Smooth muscle cell (in vitro differentiated cells): ENCODE data around the gene BCAT1. TPM values are rescaled to one million over a fixed set of nuclear protein-coding genes. Genes with fewer than 3 reads are reported as not detected.
A peak's percentile ranks its signal among the peaks of the same experiment; 100 is the strongest.

Experiments
- DNase-seq: peaks from one replicate; lab custom pipeline; 2025; ENCODE audit not compliant: unreplicated experiment; lab: John Stamatoyannopoulos, UW
- H2AFZ ChIP-seq: fragments of 200-600 bp; sonication (generic); 2 replicates; pipeline ENCODE4 v1.6.0; 2016; ENCODE audit warnings: antibody characterized with exemption, low read depth, mild to moderate bottlenecking
- H3F3A ChIP-seq: fragments of 200-600 bp; sonication (generic); 2 replicates; pipeline ENCODE4 v1.6.0; 2017; ENCODE audit warnings: antibody characterized with exemption, low read depth
- H3K27ac ChIP-seq: fragments of 200-600 bp; sonication (generic); 2 replicates; pipeline ENCODE4 v1.5.1; 2016; ENCODE audit warnings: low read depth, mild to moderate bottlenecking
- H3K27me3 ChIP-seq: fragments of 200-600 bp; sonication (generic); 2 replicates; pipeline ENCODE4 v1.6.1; 2016; ENCODE audit warnings: low read depth, mild to moderate bottlenecking
- H3K36me3 ChIP-seq: fragments of 200-600 bp; sonication (generic); 2 replicates; pipeline ENCODE4 v1.5.1; 2016; ENCODE audit warnings: low read depth
- H3K4me1 ChIP-seq: fragments of 200-600 bp; sonication (generic); 2 replicates; pipeline ENCODE4 v1.5.1; 2016; ENCODE audit warnings: low read depth
- H3K4me2 ChIP-seq: fragments of 200-600 bp; sonication (generic); 2 replicates; pipeline ENCODE4 v1.6.0; 2016; ENCODE audit warnings: mild to moderate bottlenecking
- H3K4me3 ChIP-seq: fragments of 200-600 bp; sonication (generic); 2 replicates; pipeline ENCODE4 v1.5.1; 2016; ENCODE audit warnings: mild to moderate bottlenecking
- H3K79me2 ChIP-seq: fragments of 200-600 bp; sonication (generic); 2 replicates; pipeline ENCODE4 v1.6.0; 2016; ENCODE audit warnings: low read depth, mild to moderate bottlenecking
- H3K9ac ChIP-seq: fragments of 200-600 bp; sonication (generic); 2 replicates; pipeline ENCODE4 v1.6.0; 2016; ENCODE audit warnings: low read depth
- H3K9me3 ChIP-seq: fragments of 200-600 bp; sonication (generic); replicated peaks from 2 replicates; pipeline ENCODE4 v1.5.1; 2016; ENCODE audit warnings: low read depth
- H4K20me1 ChIP-seq: fragments of 200-600 bp; sonication (generic); 2 replicates; pipeline ENCODE4 v1.6.0; 2016; ENCODE audit warnings: low read depth
- CTCF ChIP-seq: fragments of 200-600 bp; sonication (generic); IDR thresholded peaks from 2 replicates; pipeline ENCODE4 v1.5.1; 2017; ENCODE audit warnings: borderline replicate concordance, mild to moderate bottlenecking, antibody characterized with exemption; ENCODE audit not compliant: insufficient read depth, poor library complexity, severe bottlenecking
- WGBS: methylation state at CpG from one replicate; pipeline ENCODE4 v1.1.7; 2016; ENCODE audit warnings: low lambda C conversion rate; 5-methylcytosine and 5-hydroxymethylcytosine counted together
- polyA plus RNA-seq: library from polyadenylated mRNA; unstranded; fragments of >200 nt; fragmentation: Nextera tagmentation; extraction: Ambion mirVana; gene quantifications from 2 replicates; pipeline ENCODE4 v1.2.1, GENCODE V29; 2016
- total RNA-seq: library from RNA; depleted of rRNA; stranded (reverse); fragments of >200 nt; gene quantifications from 2 replicates; pipeline ENCODE4 v1.2.3, GENCODE V29; 2014

The BCAT1 gene
- total and polyA plus RNA-seq, 2 experiments from 2014 or later = 78.2 to 174 TPM

- no peak for DNase-seq
- H3K27ac ChIP-seq = peak overlapping the region; percentile 90
- H3K9me3 ChIP-seq = no peaks in the 10 kb centered on the region
- H3K4me3 ChIP-seq = no peak overlapping the region
- H3K27me3 ChIP-seq = no peaks in the 10 kb centered on the region
- peaks cover 12% of the 10 kb centered on the region for H3K4me1 ChIP-seq
- peak overlapping the region; percentile 69 for H3K4me2 ChIP-seq
- H3F3A ChIP-seq = peaks cover 28% of the 10 kb centered on the region
- 43% methylated on average over 5 of the region's 5 CpGs for WGBS
- no peak overlapping the region for H2AFZ ChIP-seq
- TF ChIP-seq CTCF = no peak
- H3K79me2 ChIP-seq = no peaks in the 10 kb centered on the region
- peak overlapping the region; percentile 45 for H3K9ac ChIP-seq
- H3K36me3 ChIP-seq = peaks cover 14% of the 10 kb centered on the region
- peaks cover 23% of the 10 kb centered on the region for H4K20me1 ChIP-seq
These were observed 126.6 kb downstream of the BCAT1 start for GRCh38 chr12:24822121-24822899.

GRCh38 chr12:24821691-24822090 lies 127.2 kb downstream of the BCAT1 start:
- 22% methylated on average over 3 of the region's 3 CpGs for WGBS
- H2AFZ ChIP-seq = no peak overlapping the region
- H3K36me3 ChIP-seq = peaks cover 13% of the 10 kb centered on the region
- H3F3A ChIP-seq = peaks cover 28% of the 10 kb centered on the region
- no peak for TF ChIP-seq CTCF
- no peaks in the 10 kb centered on the region for H3K9me3 ChIP-seq
- H3K4me1 ChIP-seq = peaks cover 12% of the 10 kb centered on the region
- peak overlapping the region; percentile 69 for H3K4me2 ChIP-seq
- H3K4me3 ChIP-seq = no peak overlapping the region
- H3K27me3 ChIP-seq = no peaks in the 10 kb centered on the region
- no peaks in the 10 kb centered on the region for H3K79me2 ChIP-seq
- peak overlapping the region; percentile 90 for H3K27ac ChIP-seq
- H4K20me1 ChIP-seq = peaks cover 23% of the 10 kb centered on the region
- peak overlapping the region; percentile 45 for H3K9ac ChIP-seq
- DNase-seq = no peak

GRCh38 chr12:24820872-24821271 lies 128.0 kb downstream of the BCAT1 start:
- no peaks in the 10 kb centered on the region for H3K9me3 ChIP-seq
- TF ChIP-seq CTCF = no peak
- H3F3A ChIP-seq = peaks cover 28% of the 10 kb centered on the region
- H3K4me1 ChIP-seq = peaks cover 12% of the 10 kb centered on the region
- peak overlapping the region; percentile 90 for H3K27ac ChIP-seq
- 42% methylated on average over 5 of the region's 5 CpGs for WGBS
- peak overlapping the region; percentile 69 for H3K4me2 ChIP-seq
- peaks cover 23% of the 10 kb centered on the region for H4K20me1 ChIP-seq
- no peak overlapping the region for H2AFZ ChIP-seq
- H3K79me2 ChIP-seq = no peaks in the 10 kb centered on the region
- H3K4me3 ChIP-seq = no peak overlapping the region
- H3K27me3 ChIP-seq = no peaks in the 10 kb centered on the region
- DNase-seq = no peak
- no peak overlapping the region for H3K9ac ChIP-seq
- H3K36me3 ChIP-seq = peaks cover 13% of the 10 kb centered on the region

- Histone ChIP-seq H3K4me1 (peaks cover 12% of the 10 kb centered on the region), H3K36me3 (peaks cover 13% of the 10 kb centered on the region), H3K27ac (no peak overlapping the region), H3F3A (peaks cover 19% of the 10 kb centered on the region), H3K9ac (no peak overlapping the region), H3K27me3 (no peaks in the 10 kb centered on the region), H3K4me2 (no peak overlapping the region), H4K20me1 (peaks cover 23% of the 10 kb centered on the region), H3K79me2 (no peaks in the 10 kb centered on the region), H3K4me3 (no peak overlapping the region), H3K9me3 (no peaks in the 10 kb centered on the region), H2AFZ (no peak overlapping the region)
- WGBS = 89% methylated on average over 1 of the region's 1 CpG
- DNase-seq = no peak
- TF ChIP-seq CTCF = no peak
These were observed 130.6 kb downstream of the BCAT1 start for GRCh38 chr12:24818351-24818750.
